GM08714 (cell line): ENCODE data around the gene MTG1.
"Not testable (repeated sequence)": the region's sequence is repeated elsewhere in the genome, so short reads cannot be mapped to it uniquely, and the experiment has no call there.

Experiments
- H3K4me3 ChIP-seq: fragments of 200-500 bp; sonication (Bioruptor generic); 2 replicates; pipeline ENCODE4 v1.5.1; 2014; ENCODE audit warnings: mild to moderate bottlenecking, low read length, inconsistent platforms
- ZNF274 ChIP-seq: IDR thresholded peaks from 2 replicates; pipeline ENCODE4 v1.6.1; 2012; ENCODE audit warnings: mild to moderate bottlenecking, low read depth, low read length

Gene MTG1

GRCh38 chr10:133366130-133366478, 27.9 kb upstream of the MTG1 start:
- TF ChIP-seq ZNF274: no peak

GRCh38 chr10:133366751-133367150, 27.2 kb upstream of the MTG1 start:
- TF ChIP-seq ZNF274: no peak
- H3K4me3 ChIP-seq: no peak overlapping the region

More at GRCh38 chr10:133366130-133366478, 27.9 kb upstream of the MTG1 start:
- H3K4me3 ChIP-seq: no peak overlapping the region

GRCh38 chr10:133367461-133367860, 26.5 kb upstream of the MTG1 start:
- not testable (repeated sequence) for H3K4me3 ChIP-seq

GRCh38 chr10:133368153-133368552, 25.8 kb upstream of the MTG1 start:
- no peak overlapping the region for H3K4me3 ChIP-seq
- TF ChIP-seq ZNF274: no peak

- H3K4me3 ChIP-seq: no peak overlapping the region
- TF ChIP-seq ZNF274: no peak
Measured at GRCh38 chr10:133370030-133370786, 23.7 kb upstream of the MTG1 start.

- TF ChIP-seq ZNF274: no peak
- peak overlapping the region; percentile 19 for H3K4me3 ChIP-seq
Measured at GRCh38 chr10:133372507-133372906, 21.4 kb upstream of the MTG1 start.

- TF ChIP-seq ZNF274: no peak
- H3K4me3 ChIP-seq: peak within 1 kb of the TSS; percentile 70
Measured at GRCh38 chr10:133373174-133374090, 20.5 kb upstream of the MTG1 start, which contains the start of gene ECHS1. TSS of gene ECHS1 (minus strand) at chr10:133373354. CDS start at chr10:133373333, 21 bp downstream.

GRCh38 chr10:133375357-133376115, 18.4 kb upstream of the MTG1 start:
- no peak for TF ChIP-seq ZNF274

GRCh38 chr10:133376183-133376582, 17.8 kb upstream of the MTG1 start:
- H3K4me3 ChIP-seq: not testable (repeated sequence)

More at GRCh38 chr10:133375357-133376115, 18.4 kb upstream of the MTG1 start:
- H3K4me3 ChIP-seq: no peak overlapping the region

GRCh38 chr10:133377025-133377817, 16.7 kb upstream of the MTG1 start:
- no peak for TF ChIP-seq ZNF274
- H3K4me3 ChIP-seq: no peak overlapping the region

GRCh38 chr10:133377818-133378250, 16.1 kb upstream of the MTG1 start:
- TF ChIP-seq ZNF274: no peak
- peak overlapping the region; percentile 72; the same call in 1 of the 2 replicates for H3K4me3 ChIP-seq

- peak overlapping the region; percentile 72 for H3K4me3 ChIP-seq
- TF ChIP-seq ZNF274: no peak
Measured at GRCh38 chr10:133378251-133379096, 15.5 kb upstream of the MTG1 start.
